ENCODE results near the gene PEX11G. TPM values are rescaled to one million over a fixed set of nuclear protein-coding genes. Genes with fewer than 3 reads are reported as not detected.

The PEX11G gene
- total RNA-seq, 1 donor from 2014 or later, result 0.57 TPM

DNA sequence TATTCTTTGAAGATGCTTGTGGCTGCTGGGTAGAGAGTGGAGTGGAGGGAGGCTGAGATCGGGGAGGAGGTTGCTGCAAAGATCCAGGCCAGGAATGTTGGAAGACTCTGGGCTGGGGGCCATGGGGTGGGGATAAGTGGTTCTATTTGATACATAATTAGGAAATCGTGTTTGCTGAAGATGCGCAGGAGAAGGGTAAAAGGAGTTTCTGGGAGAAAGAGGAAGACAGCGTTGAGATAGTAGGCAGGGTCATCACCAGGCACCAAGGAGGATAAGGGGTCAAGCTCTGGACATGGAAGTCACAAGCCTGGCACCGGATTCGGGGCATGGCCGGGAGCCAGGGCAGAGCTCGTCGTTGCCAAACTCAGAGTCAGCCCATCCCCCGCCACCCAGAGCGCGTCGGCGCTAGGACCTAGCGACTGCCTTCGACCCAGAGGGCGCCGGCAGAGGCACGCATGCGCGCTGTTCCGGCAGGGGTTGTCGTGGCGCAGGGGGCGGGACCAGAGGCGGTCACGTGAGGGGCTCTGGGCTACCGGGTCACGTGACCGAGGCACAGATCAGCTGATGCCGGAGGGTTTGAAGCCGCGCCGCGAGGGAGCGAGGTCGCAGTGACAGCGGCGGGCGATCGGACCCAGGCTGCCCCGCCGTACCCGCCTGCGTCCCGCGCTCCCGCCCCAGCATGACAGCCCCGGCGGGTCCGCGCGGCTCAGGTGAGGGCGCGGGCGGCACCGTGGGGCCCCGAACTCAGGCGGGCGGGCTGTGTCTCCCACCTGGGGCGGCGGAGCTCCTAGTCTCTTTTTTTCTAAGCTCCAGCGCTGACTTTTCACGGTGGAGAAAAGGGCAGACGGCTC lies 33.5 kb upstream of the PEX11G start, which contains the start of gene MCOLN1:
TSS of gene MCOLN1 (plus strand) at position 553 of the 851 bp plus-strand sequence. CDS start at position 680, 127 bp downstream.
- intact Hi-C loops (cut with micrococcal nuclease), result loop anchor here (1.0 kb wide), 1 partner anchor 12 kb away; no protein-coding TSS in a partner anchor

DNA sequence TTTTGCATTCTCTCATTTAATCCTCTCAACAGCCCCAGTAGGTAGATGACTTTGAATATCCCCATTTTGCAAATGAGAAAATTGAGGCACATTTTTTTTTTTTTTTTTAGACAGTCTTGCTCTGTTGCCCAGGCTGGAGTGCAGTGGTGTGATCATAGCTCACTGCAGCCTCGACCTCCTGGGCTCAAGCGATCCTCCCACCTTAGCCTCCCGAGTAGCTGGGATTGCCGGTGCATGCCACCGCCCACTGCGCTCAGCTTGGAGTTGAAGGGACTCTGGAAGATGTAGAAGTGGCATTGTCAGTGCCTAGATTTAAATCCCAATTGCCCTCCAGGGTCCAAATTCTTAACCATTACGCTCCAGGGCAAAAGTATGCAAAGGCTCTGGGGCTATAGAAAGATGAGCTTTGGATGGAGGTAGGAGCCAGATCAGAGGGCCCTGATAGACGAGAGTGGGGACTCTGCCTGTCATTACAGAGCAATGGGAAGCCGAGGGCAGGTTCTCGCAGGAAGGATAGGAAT lies 32.8 kb upstream of the PEX11G start:
- intact Hi-C loops (cut with micrococcal nuclease), result loop anchor here (1.0 kb wide), 1 partner anchor 13 kb away; no protein-coding TSS in a partner anchor

DNA sequence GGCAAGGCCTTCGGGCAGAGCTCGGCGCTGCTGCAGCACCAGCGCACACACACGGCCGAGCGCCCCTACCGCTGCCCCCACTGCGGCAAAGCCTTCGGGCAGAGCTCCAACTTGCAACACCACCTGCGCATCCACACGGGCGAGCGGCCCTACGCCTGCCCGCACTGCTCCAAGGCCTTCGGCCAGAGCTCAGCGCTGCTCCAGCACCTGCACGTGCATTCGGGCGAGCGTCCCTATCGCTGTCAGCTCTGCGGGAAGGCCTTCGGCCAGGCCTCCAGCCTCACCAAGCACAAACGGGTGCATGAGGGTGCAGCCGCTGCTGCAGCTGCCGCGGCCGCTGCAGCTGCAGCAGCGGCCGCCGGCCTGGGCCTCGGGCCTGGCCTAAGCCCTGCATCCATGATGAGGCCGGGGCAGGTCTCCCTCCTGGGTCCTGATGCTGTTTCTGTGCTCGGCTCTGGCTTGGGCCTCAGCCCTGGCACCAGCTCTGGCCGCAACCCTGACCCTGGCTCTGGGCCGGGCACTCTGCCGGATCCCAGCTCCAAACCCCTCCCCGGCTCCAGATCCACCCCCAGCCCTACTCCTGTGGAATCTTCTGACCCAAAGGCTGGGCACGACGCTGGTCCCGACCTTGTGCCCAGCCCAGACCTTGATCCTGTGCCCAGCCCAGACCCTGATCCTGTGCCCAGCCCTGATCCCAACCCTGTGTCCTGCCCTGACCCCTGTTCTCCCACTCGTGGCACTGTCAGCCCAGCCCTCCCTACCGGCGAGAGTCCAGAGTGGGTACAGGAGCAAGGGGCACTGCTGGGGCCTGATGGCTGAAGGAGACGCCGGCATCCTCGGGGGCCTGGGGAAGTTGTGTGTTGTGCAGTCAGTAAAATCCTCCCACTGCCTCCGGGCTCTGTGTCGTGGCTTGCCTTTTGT lies 31.6 kb upstream of the PEX11G start:
- intact Hi-C loops (cut with micrococcal nuclease), result no loop called here

DNA sequence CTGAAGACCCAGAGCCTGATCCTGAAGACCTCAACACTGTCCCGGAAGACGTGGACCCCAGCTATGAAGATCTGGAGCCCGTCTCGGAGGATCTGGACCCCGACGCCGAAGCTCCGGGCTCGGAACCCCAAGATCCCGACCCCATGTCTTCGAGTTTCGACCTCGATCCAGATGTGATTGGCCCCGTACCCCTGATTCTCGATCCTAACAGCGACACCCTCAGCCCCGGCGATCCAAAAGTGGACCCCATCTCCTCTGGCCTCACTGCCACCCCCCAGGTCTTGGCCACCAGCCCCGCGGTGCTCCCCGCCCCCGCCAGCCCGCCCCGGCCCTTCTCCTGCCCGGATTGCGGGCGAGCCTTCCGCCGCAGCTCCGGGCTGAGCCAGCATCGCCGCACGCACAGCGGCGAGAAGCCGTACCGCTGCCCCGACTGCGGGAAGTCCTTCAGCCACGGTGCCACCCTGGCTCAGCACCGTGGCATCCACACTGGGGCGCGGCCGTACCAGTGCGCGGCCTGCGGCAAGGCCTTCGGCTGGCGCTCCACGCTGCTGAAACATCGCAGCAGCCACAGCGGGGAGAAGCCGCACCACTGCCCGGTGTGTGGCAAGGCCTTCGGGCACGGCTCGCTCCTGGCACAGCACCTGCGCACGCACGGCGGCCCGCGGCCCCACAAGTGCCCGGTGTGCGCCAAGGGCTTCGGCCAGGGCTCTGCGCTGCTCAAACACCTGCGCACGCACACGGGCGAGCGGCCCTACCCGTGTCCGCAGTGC lies 30.7 kb upstream of the PEX11G start:
- intact Hi-C loops (cut with micrococcal nuclease), result no loop called here

- intact Hi-C loops (cut with micrococcal nuclease), result no loop called here
Measured at GRCh38 chr19:7516878-7517277, 28.0 kb upstream of the PEX11G start.

DNA sequence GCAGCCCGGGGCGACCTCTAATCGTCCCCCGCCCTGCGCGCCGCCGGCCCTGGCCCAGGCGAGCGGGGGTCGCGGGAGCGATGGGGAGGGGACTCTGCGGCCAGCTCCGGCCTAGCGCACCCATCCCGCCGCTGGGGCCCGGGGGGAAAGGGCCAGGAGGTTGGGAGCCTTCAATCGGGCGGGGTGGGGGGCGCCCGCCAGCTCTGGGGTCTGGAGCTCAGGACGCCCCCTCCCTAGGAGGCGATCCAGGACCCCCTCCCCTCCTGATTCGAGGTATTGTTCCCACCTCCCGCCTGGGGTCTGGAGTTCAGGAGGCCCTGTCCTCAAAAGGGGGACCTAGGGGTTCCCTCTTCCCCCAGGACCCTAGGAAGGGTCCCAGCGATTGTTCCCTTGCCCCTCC lies 27.5 kb upstream of the PEX11G start:
- intact Hi-C loops (cut with micrococcal nuclease), result no loop called here

GRCh38 chr19:7515645-7516151 lies 26.9 kb upstream of the PEX11G start, which contains the start of gene ZNF358:
Gene ZNF358 (plus strand): TSS chr19:7516103. CDS start chr19:7519243, 3,140 bp downstream.
- intact Hi-C loops (cut with micrococcal nuclease), result no loop called here

- intact Hi-C loops (cut with micrococcal nuclease), result no loop called here
Measured at GRCh38 chr19:7515110-7515644, 26.3 kb upstream of the PEX11G start.

DNA sequence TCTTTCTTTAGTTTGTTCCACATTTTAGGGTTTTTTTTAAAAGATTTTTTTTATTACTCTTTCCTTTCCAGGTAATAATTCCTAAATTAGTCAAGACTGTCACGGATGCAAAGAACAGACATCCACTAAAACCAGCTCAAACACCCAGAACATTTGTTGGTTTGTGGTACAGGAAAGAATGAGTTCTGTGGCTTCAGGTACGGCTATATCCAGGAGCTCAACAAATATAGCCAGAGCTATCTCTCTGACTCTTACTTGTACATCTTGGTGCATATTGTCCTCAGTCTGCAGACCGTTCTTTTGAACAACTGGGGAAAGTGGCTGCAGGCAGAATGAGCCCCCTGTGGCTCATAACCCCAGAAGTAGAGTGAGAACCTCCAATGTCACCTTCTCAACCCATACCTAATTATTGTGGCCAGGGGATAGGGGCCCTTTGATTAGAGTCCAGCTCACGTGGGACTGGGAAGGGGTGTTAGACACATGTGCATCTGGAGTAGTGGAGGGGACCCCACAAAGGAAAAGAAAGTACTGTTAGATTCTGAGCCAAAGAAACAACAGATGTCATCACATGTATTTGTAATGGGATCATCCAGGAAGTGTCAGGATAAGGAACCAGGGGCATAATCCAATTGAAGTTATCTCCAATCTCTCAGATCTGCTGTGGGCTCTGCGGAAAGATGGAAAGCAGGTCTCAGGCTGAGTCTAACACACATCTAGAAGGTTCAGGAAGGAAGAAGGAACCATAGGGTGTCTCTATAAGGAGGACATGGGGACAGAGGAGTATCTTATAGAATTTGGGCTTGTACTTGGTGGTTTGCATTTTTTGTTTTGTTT lies 25.2 kb upstream of the PEX11G start:
- intact Hi-C loops (cut with micrococcal nuclease), result no loop called here

DNA sequence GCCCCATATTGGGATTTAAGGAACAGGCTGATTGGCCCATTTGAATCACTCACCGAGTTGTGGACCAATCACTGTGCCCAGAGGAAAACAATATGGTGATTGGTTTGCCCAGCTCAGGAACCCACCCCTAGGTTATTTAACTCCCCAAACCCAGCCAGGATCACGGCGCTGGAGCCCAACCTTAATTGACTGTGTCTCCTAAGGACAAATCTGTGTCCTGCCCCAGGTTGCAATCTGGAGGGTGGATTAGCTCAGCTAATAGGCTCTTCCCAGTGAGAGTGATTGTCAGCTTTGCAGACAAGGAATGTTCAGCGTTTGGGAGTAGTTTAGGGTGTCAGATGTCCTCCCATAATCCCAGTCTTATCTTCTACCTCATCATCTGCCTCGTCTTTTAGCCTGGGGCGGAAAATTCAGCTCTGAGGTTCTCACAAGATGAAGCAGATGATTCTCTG lies 23.6 kb upstream of the PEX11G start:
- intact Hi-C loops (cut with micrococcal nuclease), result no loop called here

DNA sequence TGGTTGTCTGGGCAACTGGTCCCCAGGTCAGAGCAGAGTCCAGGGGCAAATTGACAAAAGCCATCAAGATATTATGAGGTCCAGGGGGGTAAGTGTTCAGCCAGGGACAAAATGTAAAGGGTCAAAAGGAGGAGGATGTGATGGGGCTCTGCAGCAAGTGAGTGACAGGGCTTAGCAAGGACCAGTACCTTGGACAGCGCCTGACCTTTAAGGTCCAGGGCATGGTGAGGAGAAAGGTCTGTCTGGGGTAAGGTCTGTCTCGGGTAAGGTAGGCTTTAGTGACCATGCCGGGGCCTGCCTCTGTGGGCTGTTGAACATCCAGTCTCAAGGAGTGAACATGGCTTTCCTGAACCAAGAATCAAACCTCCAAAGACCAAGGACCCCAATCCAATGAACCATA lies 20.8 kb upstream of the PEX11G start:
- intact Hi-C loops (cut with micrococcal nuclease), result no loop called here

- intact Hi-C loops (cut with micrococcal nuclease), result no loop called here
Measured at GRCh38 chr19:7507884-7508283, 19.0 kb upstream of the PEX11G start.

GRCh38 chr19:7506385-7507328 lies 17.8 kb upstream of the PEX11G start:
- intact Hi-C loops (cut with micrococcal nuclease), result no loop called here

DNA sequence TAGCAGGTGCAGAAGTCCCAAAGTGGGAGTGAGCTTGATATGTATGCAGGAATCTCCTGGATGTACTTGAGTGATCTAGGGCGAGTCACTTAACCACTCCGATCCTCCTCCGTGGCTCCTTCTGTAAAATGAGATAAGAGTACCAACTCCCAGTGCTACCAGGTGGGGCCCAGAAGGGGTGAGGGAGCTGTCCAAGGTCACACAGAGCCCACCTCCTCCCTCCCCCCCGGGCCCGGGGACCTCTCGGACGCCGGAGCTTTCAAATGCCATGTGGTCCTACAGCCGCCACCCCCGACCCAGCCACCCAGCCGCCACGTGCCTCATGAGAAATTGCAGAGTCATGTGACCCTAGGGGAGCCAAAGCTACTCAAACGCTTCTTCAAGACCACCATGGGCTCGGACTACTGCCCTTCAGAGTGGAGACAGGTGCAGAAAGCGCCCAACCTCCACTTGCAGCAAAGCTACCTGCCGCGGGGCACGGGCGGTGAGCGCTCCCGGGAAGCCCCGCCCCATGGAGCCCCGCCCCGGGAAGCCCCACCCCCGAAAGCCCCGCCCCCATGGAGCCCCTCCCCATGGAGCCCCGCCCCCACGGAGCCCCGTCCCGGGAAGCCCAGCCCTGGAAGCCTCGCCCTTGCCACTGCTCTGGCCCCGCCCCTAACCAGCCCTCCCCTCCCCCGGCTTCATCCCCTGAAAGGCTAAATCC lies 17.0 kb upstream of the PEX11G start:
- intact Hi-C loops (cut with micrococcal nuclease), result no loop called here

DNA sequence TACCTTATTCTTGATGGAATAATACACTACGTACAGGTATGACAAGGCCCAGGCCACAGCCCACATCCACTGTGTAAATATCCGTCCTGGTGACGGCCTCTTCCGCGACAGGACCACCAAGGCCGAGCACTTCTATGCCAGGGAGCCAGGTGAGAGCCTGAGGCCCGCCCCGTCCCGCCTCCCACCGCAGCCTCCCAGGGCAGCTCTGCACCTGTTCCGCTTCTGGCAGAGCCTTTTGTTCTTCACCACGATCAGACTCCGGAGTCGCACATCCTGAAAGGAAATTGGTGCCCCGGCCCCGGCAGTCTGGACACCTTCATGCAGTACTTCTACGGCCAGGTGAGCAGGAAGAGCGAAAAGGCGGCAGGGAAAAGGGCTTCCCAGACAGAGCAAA lies 16.4 kb upstream of the PEX11G start:
- intact Hi-C loops (cut with micrococcal nuclease), result no loop called here

DNA sequence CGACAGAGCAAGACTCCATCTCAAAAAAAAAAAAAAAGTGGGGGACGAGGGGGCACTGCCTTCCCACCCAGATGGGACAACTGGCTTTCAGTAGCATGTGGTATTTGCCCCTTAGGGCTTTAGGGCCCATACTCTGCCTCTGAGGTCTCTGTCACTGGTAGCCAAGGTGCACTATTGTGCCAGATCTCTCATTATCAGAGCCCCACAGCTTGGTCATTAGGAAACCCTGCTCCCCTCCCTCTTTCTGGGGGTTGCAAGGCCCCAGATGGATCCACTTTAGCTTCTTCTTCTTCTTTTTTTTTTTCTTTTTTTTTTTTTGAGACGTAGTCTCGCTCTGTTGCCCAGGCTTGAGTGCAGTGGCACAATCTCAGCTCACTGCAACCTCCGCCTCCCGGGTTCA lies 15.8 kb upstream of the PEX11G start:
- intact Hi-C loops (cut with micrococcal nuclease), result no loop called here

- intact Hi-C loops (cut with micrococcal nuclease), result no loop called here
Measured at GRCh38 chr19:7502552-7502951, 13.7 kb upstream of the PEX11G start.
